CD4-positive, alpha-beta T cell (primary cell): ENCODE data around the gene IGFBPL1. TPM values are rescaled to one million over a fixed set of nuclear protein-coding genes. Genes with fewer than 3 reads are reported as not detected.

ENCODE experiments used
- ATAC-seq: fragments of 200-7000 bp; cut with Tn5 transposase; one replicate; pipeline ENCODE4 v1.10.0; 2022; ENCODE audit warnings: mild to moderate bottlenecking; ENCODE audit not compliant: poor library complexity
- CTCF ChIA-PET: fragments of 350-600 bp; sonication (Branson Sonifier 250); formaldehyde crosslinking; loops from one replicate; lab custom pipeline; 2021; ENCODE audit warnings: antibody characterized with exemption, inconsistent platforms; lab: Charles Lee
- POLR2A ChIA-PET: fragments of 350-600 bp; sonication (Branson Sonifier 250); formaldehyde crosslinking; loops from one replicate; lab custom pipeline; 2021; ENCODE audit warnings: antibody characterized with exemption, inconsistent platforms; lab: Charles Lee
- DNase-seq, 14 experiments: peaks; one replicate each; pipeline ENCODE4 v3.0.0-alpha.2; 2013 to 2020; ENCODE audit warnings: mixed read lengths in 2 of 14
- H3K27ac ChIP-seq, 2 donors: one replicate each; pipeline versions ENCODE4 v1.5.1 to v1.7.0; 2013; ENCODE audit warnings: low read length in 2 of 2, low read depth in 1 of 2, mild to moderate bottlenecking in 1 of 2
- H3K27me3 ChIP-seq, 2 experiments: 1 replicate in 1 of 2; 2 replicates in 1 of 2; pipeline versions ENCODE4 v1.6.1 to v1.7.0; 2013; ENCODE audit warnings: low read length in 2 of 2, control low read depth in 1 of 2, mild to moderate bottlenecking in 1 of 2, moderate library complexity in 1 of 2; ENCODE audit not compliant: insufficient read depth in 2 of 2, control insufficient read depth in 1 of 2
- H3K36me3 ChIP-seq: one replicate; pipeline ENCODE4 v1.6.1; 2013; ENCODE audit warnings: low read length, control low read depth; ENCODE audit not compliant: insufficient read depth
- H3K4me1 ChIP-seq: one replicate; pipeline ENCODE4 v1.6.1; 2013; ENCODE audit warnings: low read length, control low read depth; ENCODE audit not compliant: insufficient read depth
- H3K4me3 ChIP-seq: one replicate; pipeline ENCODE4 v1.5.1; 2013; ENCODE audit warnings: mild to moderate bottlenecking, low read length, moderate library complexity
- H3K9me3 ChIP-seq, 2 experiments: 1 replicate in 1 of 2; 2 replicates in 1 of 2; pipeline versions ENCODE4 v1.6.1 to v1.7.0; 2013; ENCODE audit warnings: low read length in 2 of 2, mild to moderate bottlenecking in 2 of 2, control low read depth in 1 of 2, moderate library complexity in 1 of 2; ENCODE audit not compliant: control insufficient read depth in 1 of 2, insufficient read depth in 1 of 2
- H3K27ac Mint-ChIP-seq: one replicate; pipeline ENCODE4 v1.8.0; 2020; ENCODE audit warnings: mixed read lengths
- H3K27me3 Mint-ChIP-seq: one replicate; pipeline ENCODE4 v1.8.0; 2021; ENCODE audit warnings: mixed read lengths
- H3K36me3 Mint-ChIP-seq: one replicate; pipeline ENCODE4 v1.8.0; 2021; ENCODE audit warnings: low read depth, mixed read lengths
- H3K4me1 Mint-ChIP-seq: one replicate; pipeline ENCODE4 v1.8.0; 2021; ENCODE audit warnings: low read depth, mixed read lengths
- H3K4me3 Mint-ChIP-seq: one replicate; pipeline ENCODE4 v1.8.0; 2020; ENCODE audit warnings: mild to moderate bottlenecking, mixed read lengths
- H3K9me3 Mint-ChIP-seq: one replicate; pipeline ENCODE4 v1.8.0; 2020; ENCODE audit warnings: mixed read lengths
- intact Hi-C, 2 experiments: fragments of 100-400 bp; cut with DNase I in 1 of 2; cut with micrococcal nuclease in 1 of 2; formaldehyde crosslinking; loops; one replicate each; pipeline versions ENCODE4 v1.15.1 to v1.9.0; 2023 to 2025; cut with DNase I, micrococcal nuclease
- total RNA-seq, 174 experiments: library from RNA in 2 of 174; stranded (reverse) in 2 of 174; gene quantifications; one replicate each; pipeline ENCODE4 v1.2.3 and lab custom pipeline; 2021 to 2026
- TF ChIP-seq, protein P1 (sequence below): fragments of 200-600 bp; IDR thresholded peaks from one replicate; pipeline ENCODE4 v1.8.0; 2022; ENCODE audit warnings: antibody characterized with exemption, mild to moderate bottlenecking

Gene IGFBPL1
- total RNA-seq, 2 experiments from 2014 or later, result not detected

DNA sequence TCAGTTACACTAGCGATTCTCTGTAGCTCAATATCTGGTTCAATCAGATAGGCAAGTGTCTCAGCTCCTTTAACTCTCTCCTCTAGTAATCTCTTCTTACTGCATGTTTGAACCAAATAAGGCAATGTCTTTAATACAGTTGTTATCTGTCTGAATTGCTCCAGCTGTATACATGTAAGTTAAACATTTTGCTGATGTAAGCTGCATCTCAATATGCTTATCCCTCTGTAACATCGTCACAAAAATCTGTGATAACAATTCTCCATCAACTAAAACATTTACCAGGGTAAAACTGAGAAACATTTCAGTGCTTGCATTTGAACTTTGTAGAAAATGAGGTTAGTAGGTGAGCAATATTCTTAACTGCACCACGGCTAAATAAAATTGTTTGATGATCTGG lies 29.6 kb upstream of the IGFBPL1 start:
- DNase-seq (no peak), ATAC-seq (no peak)
- intact Hi-C loops, result no loop called here
- H3K4me1 ChIP-seq, result no peaks in the 10 kb centered on the region
- peaks cover 11% of the 10 kb centered on the region for H3K9me3 Mint-ChIP-seq
- no peak overlapping the region for H3K27ac ChIP-seq
- POLR2A ChIA-PET, result no interaction called here
- peaks cover 0 to 5% of the 10 kb centered on the region in 2 experiments for H3K27me3 ChIP-seq
- CTCF ChIA-PET, result no interaction called here
- H3K27ac Mint-ChIP-seq, result no peak overlapping the region
- peaks cover 0 to 18% of the 10 kb centered on the region in 2 experiments for H3K9me3 ChIP-seq
- peaks cover 10% of the 10 kb centered on the region for H3K27me3 Mint-ChIP-seq
- no peak overlapping the region for H3K4me3 Mint-ChIP-seq
- H3K4me3 ChIP-seq, result no peak overlapping the region
- no peaks in the 10 kb centered on the region for H3K4me1 Mint-ChIP-seq
- TF ChIP-seq, protein P1, sequence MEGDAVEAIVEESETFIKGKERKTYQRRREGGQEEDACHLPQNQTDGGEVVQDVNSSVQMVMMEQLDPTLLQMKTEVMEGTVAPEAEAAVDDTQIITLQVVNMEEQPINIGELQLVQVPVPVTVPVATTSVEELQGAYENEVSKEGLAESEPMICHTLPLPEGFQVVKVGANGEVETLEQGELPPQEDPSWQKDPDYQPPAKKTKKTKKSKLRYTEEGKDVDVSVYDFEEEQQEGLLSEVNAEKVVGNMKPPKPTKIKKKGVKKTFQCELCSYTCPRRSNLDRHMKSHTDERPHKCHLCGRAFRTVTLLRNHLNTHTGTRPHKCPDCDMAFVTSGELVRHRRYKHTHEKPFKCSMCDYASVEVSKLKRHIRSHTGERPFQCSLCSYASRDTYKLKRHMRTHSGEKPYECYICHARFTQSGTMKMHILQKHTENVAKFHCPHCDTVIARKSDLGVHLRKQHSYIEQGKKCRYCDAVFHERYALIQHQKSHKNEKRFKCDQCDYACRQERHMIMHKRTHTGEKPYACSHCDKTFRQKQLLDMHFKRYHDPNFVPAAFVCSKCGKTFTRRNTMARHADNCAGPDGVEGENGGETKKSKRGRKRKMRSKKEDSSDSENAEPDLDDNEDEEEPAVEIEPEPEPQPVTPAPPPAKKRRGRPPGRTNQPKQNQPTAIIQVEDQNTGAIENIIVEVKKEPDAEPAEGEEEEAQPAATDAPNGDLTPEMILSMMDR, result no peak
- no peaks in the 10 kb centered on the region for H3K36me3 ChIP-seq
- no peaks in the 10 kb centered on the region for H3K36me3 Mint-ChIP-seq

- H3K36me3 ChIP-seq, result no peaks in the 10 kb centered on the region
- Mint-ChIP-seq H3K27ac (no peak overlapping the region), H3K27me3 (peaks cover 26% of the 10 kb centered on the region), H3K36me3 (no peaks in the 10 kb centered on the region), H3K4me1 (no peaks in the 10 kb centered on the region), H3K9me3 (peaks cover 11% of the 10 kb centered on the region), H3K4me3 (no peak overlapping the region)
- H3K27ac ChIP-seq, result no peak overlapping the region
- ATAC-seq (no peak), DNase-seq (no peak)
- intact Hi-C loops, result no loop called here
- H3K4me3 ChIP-seq, result no peak overlapping the region
- ChIA-PET POLR2A (no interaction called here), CTCF (no interaction called here)
- TF ChIP-seq, protein P1, result no peak
- peaks cover 0 to 18% of the 10 kb centered on the region in 2 experiments for H3K9me3 ChIP-seq
- H3K4me1 ChIP-seq, result no peaks in the 10 kb centered on the region
- H3K27me3 ChIP-seq, result peaks cover 0 to 1% of the 10 kb centered on the region in 2 experiments
Observed at GRCh38 chr9:38451162-38451561, 26.9 kb upstream of the IGFBPL1 start.

DNA sequence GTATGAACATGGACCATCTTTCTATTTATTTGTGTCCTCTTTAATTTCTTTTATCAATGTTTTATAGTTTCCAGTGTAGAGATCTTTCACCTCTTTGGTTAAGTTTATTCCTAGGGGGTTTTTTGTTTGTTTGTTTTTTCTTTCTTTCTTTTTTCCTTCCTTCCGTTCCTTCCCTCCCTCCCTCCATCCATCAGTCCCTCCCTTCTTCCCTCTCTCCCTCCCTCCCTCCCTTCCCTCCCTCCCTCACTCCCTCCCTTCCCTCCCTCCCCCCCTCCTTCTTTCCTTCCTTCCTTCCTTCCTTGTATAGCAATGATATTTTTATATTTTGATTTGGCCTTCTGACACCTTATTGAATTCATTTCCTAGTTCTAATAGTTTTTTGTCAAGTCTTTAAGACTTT lies 23.4 kb upstream of the IGFBPL1 start:
- POLR2A ChIA-PET, result no interaction called here
- no peak overlapping the region for H3K4me3 ChIP-seq

More for the DNA sequence above, 23.4 kb upstream of the IGFBPL1 start:
- ATAC-seq, result no peak
- H3K9me3 Mint-ChIP-seq, result peaks cover 10% of the 10 kb centered on the region
- H3K4me3 Mint-ChIP-seq, result no peak overlapping the region
- Histone ChIP-seq H3K27ac (no peak overlapping the region), H3K4me1 (no peaks in the 10 kb centered on the region), H3K36me3 (no peaks in the 10 kb centered on the region), H3K27me3 (no peaks in the 10 kb centered on the region), H3K9me3 (peaks cover 0 to 18% of the 10 kb centered on the region in 2 experiments)
- intact Hi-C loops, result no loop called here
- H3K27ac Mint-ChIP-seq, result no peak overlapping the region
- H3K27me3 Mint-ChIP-seq, result peaks cover 31% of the 10 kb centered on the region
- CTCF ChIA-PET, result no interaction called here
- no peaks in the 10 kb centered on the region for H3K4me1 Mint-ChIP-seq
- DNase-seq, result no peak
- no peaks in the 10 kb centered on the region for H3K36me3 Mint-ChIP-seq
- TF ChIP-seq, protein P1, result no peak
